ENCODE measurements around the gene SYNE2.
"Not testable (repeated sequence)": the region's sequence is repeated elsewhere in the genome, so short reads cannot be mapped to it uniquely, and the experiment has no call there.

The SYNE2 gene

DNA sequence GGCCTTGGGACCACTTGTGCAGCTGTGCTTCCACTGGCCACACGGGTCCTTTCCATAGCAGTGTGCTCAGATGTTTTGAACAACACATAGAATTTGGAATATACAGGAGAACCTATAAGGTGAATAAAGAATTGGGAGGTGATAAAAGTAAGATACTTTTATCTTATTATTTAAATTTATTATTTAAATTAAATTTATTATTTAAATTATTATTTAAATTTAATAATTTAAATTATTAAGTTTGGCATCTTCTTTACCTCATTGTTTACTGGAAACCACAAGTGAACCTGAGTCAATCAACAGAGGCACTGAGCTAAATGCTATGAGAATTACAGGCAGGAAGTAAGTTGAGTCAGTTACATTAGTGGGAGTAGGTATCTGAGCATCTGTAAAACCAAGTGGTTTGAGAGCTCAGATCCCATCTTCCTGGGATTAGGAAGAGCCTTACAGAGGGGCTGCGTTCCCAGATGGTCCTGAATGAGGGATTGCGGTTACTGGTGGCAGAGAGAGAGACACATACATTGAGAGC is 338.2 kb downstream of the SYNE2 start:
- no peak for DNase-seq (ENCODE audit: low read depth in 3 of 3)

DNA sequence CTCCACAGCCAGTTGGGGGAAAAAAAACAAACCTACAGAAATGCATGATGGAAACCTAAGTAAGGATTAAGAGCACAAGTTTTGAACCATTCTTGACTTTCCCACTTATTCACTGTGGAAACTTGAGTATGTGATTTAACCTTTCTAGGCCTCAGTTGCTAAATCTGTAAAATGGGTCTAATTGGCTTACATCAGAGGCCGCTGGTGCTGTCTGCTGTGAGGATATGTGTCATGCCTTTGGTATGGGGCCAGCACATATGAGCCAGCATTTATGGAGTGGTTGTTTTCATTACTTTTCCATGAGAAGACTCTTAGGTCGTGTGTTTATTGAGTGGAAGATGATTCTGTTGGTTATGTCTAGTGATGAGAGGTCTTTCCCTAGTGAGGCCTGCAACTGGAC is 339.0 kb downstream of the SYNE2 start:
- no peak for DNase-seq (ENCODE audit: low read depth in 3 of 3)

GRCh38 chr14:64193821-64194220 is 341.0 kb downstream of the SYNE2 start:
- no peak for DNase-seq (ENCODE audit: low read depth in 3 of 3)

DNA sequence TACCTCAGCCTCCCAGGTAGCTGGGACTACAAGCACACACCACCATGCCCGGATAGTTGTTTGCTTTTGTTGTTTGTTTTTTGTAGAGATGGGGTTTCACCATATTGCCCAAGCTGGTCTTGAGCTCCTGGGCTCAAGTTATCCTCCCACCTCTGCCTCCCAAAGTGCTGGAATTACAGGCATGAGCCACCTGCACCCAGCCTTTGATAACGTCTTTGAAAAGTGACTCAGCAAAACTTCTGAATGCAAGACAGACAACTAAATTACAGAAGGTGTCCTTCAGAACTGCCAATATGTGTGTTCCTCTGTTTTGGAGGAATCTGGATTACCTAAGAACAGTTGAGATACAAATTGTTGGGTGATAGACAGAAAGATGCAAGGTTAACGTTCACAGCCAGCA is 341.6 kb downstream of the SYNE2 start:
- DNase-seq (ENCODE audit: low read depth in 3 of 3), result no peak

DNA sequence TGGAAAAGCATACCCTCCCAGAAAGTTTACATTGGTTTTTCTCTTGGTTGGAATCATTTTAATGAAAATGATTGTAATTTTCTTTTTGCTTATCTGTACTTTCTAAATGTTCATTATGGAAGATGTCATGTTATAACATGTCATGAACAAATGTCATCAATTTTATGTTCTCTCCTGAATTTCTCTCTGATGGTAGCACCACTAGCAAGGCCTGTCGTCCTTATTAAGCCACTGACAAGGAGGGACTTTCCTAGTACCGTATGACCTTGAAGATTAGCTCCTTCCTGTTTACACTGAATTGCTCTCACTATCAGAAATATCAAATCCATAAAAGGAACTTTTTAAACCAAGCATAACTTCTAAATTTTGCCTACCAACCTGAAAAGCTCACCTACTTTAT is 342.4 kb downstream of the SYNE2 start:
- DNase-seq (ENCODE audit: low read depth in 3 of 3), result no peak

DNA sequence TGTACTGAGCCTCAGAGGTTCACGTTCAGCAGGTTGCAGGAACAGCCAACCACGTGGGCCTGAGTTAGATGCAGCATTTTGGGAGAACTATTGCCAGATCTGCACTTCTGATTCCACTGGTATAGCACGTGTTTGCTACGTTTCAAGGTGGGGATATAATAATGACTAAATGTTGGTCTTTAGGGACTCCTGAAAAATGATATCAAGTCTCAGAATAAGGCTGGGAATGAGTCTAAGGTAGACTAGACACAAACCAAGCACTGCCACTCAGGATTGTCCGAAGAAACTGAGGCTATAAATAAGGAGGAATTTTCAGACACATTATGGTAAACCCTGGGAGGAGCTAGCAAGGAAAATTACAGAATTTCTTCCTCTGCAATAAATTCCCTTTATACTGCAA is 343.3 kb downstream of the SYNE2 start:
- DNase-seq (ENCODE audit: low read depth in 3 of 3), result no peak

DNA sequence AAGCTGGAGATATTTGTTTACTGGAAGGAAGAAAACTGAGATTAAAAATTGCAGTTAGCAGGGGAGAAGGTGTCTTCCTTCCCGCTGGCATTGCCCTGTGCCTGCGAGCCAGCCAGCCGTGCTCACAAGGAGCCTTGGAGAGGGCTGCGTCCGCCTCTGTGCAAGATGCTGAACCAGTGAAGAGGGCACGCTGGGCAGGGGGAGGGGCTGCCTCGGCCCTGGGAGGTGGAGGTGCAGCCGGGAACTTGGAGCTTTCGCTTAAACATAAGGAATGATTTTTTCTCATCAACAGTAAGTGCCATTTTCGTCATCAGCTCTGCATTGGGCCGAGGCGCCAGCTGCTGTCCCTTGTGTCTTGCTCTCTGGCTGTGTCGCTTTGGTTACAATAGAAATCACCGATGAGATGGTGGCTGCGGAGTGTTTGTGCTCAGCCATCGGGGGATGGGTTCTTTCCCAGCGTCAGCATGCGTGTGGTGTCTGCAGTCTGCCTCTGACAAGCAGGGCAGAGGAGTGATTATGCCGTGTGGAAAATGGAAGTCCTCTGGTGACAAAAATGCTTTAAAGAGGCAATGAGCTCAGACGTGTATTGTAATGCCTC is 344.1 kb downstream of the SYNE2 start:
- DNase-seq (ENCODE audit: low read depth in 3 of 3), result no peak

- DNase-seq (ENCODE audit: low read depth in 3 of 3), result no peak
Measured at GRCh38 chr14:64197996-64198395, 345.2 kb downstream of the SYNE2 start.

DNA sequence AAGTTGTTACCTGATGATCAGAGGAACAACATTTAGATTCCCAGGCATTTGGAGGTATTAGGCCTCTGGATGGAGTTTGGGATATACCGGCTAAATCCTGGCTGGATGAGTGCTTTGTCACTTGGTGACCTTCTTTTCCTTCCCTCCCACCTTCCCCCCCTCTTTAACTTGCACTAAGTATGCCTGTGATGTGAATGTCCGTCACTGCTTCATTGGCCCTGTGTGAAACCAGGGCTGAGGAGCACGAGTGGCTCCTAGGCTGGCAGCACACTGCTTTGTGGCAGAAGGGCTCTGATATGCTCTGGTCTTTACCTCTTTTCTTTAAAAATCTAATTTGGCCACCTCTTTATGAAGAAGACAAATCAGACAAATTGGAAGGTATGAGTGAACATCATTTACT is 345.7 kb downstream of the SYNE2 start:
- no peak for DNase-seq (ENCODE audit: low read depth in 3 of 3)

DNA sequence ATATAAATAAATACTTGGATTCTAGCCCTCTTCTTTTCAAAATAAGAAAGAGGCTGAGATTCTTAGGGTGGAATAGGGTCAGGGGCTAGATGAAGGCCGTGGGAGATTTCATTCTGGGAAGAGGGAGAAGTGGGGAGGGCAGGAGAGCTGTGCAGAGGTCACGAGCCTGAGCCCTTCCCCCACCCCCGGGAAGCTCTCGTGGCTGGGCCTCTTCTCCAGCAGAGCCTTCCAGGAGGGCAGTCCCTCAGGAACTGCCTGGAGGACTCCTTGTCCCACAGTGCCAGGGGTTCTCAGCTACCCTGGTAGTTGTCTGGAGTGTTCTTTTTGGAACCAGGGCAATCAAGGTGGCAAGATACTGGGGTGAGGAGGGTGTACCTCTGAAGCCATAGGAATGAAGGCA is 347.4 kb downstream of the SYNE2 start:
- no peak for DNase-seq (ENCODE audit: low read depth in 3 of 3)

DNA sequence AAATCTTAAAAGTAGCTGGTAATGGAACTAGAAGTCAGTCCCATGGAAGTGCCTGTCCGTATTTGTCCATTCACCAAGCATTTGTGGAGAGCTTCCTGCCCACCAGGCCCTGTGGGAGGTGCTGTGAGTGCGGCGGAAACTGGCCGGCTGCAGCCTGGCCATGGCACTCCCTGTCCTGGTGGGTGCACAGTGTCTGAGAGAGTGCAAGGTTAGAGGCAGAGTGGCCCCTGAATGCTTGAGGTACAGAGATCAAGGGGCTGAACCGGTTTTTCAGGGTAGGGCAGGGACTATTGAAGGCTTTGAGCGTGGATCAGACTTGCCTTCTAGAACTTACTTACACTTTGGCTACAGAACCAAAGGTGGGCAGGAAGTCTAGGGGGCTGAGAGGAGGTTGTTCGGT is 348.5 kb downstream of the SYNE2 start:
- DNase-seq (ENCODE audit: low read depth in 3 of 3), result no peak

DNA sequence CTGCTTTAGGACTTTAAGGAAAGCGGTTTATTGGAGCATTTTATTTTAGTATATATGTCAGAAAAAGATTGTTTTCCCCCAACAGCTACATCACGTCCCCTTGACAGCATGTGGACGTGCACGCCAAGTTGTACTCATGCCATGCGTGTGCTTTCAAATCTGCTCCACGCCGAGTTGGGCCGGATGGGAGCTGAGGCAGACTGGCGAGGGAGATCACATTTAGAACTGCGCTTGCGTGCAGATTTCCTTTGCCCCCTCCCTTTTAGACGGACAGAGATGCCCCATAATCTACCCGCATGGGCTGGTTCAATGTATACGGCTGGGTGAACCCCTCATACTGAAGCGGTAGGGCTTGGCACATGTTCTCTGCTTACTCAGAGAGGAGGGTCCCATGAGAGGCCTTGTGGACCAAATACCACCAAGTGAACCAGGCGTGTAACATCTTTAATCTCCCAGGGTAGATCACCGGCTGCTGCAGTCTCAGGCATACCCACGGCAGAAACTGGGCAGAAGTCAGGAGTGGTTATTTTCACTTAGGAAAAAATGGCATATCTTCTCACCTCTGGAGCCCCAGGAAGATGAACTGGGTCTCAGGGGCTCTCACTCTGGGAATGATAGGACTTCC is 349.2 kb downstream of the SYNE2 start:
- DNase-seq (ENCODE audit: low read depth in 3 of 3), result no peak

- DNase-seq (ENCODE audit: low read depth in 3 of 3), result no peak
Measured at GRCh38 chr14:64202716-64203115, 349.9 kb downstream of the SYNE2 start.

DNA sequence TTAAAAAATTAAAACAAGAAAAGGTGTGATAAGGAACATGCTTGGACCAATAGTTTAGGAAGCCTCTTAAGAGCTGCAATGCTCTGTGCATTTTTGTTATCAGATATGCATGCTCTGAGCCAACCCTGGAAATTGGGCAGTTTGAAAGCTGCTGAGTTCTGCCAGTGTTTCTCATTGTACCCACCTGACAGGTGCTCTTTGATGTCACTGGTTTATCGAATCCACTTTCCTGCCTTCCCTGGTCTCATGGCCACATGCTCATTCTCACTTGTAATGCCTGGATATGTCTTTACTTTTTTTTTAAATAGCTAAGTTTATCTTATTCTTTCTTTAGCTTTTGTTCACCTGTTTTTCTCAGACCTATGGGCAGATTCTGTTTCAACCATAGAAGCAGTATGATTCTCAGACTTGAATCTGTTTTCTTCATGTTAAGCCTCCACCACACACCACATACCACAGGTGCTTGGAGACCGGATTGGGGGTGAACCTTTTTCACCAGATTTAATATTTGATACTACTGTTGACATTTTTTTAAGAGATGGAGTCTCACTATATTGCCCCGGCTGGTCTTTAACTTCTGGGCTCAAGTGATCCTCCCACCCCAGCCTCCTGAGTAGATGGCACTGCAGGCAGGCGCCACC is 350.7 kb downstream of the SYNE2 start:
- DNase-seq (ENCODE audit: low read depth in 3 of 3), result no peak

DNA sequence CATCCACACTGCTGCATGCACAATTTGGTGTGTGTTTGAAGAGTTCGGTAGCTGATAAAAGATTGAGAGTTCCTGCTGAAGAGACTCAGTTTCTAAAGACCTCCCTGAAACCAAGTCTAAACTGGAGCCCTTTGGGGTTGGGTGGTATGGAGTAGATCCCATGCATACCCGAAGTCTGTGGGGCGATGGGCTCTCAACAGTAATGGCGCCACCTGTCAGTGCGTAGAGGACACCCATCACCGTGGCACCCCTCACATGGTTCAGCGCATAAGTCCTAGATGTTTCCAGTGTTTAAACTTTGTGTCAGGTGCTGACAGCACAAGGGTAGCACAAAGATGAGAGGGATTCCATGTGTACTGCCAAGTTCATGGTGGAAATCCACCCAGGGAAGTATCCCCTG is 355.5 kb downstream of the SYNE2 start:
- no peak for DNase-seq (ENCODE audit: low read depth in 3 of 3)

GRCh38 chr14:64208981-64209380 is 356.2 kb downstream of the SYNE2 start:
- no peak for DNase-seq (ENCODE audit: low read depth in 3 of 3)

GRCh38 chr14:64209444-64210131 is 356.8 kb downstream of the SYNE2 start:
- DNase-seq (ENCODE audit: low read depth in 3 of 3), result no peak

GRCh38 chr14:64210216-64210615 is 357.4 kb downstream of the SYNE2 start:
- no peak for DNase-seq (ENCODE audit: low read depth in 3 of 3)

- DNase-seq (ENCODE audit: low read depth in 3 of 3), result not testable (repeated sequence)
Measured at GRCh38 chr14:64210912-64211311, 358.1 kb downstream of the SYNE2 start.

GRCh38 chr14:64212666-64213065 is 359.9 kb downstream of the SYNE2 start:
- no peak for DNase-seq (ENCODE audit: low read depth in 3 of 3)

GRCh38 chr14:64213086-64213485 is 360.3 kb downstream of the SYNE2 start:
- no peak for DNase-seq (ENCODE audit: low read depth in 3 of 3)

DNA sequence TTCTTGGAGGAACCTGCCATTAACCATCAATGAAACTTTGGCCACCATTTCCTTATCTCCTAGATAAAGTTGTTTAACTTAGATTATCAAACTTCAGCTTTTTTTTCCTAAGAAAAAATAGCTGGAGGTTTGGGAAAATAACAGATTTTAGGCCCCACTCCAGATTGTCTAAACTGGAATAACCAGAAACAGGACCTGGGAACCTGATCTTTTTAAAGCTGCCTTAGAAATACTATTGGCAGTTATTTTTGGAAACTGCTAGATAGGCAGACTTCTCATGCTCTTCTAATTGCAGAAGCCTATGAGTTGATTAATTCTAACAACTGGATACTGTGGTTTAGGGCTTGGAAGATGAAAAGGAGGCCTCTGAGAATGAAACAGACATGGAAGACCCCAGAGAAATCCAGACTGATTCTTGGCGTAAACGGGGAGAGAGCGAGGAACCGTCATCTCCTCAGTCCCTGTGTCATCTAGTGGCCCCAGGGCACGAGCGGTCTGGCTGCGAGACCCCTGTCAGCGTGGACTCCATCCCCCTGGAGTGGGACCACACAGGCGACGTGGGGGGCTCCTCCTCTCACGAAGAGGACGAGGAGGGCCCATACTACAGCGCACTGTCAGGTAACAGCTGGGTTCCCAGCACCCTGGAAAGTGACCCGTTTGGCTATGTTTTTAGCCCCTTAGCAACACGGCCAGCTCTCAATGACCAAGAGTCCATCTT is 361.2 kb downstream of the SYNE2 start:
- DNase-seq (ENCODE audit: low read depth in 3 of 3), result no peak
